ENCODE data around the gene DSCAM.
"Not testable (repeated sequence)": the region's sequence is repeated elsewhere in the genome, so short reads cannot be mapped to it uniquely, and the experiment has no call there.

The DSCAM gene, protein sequence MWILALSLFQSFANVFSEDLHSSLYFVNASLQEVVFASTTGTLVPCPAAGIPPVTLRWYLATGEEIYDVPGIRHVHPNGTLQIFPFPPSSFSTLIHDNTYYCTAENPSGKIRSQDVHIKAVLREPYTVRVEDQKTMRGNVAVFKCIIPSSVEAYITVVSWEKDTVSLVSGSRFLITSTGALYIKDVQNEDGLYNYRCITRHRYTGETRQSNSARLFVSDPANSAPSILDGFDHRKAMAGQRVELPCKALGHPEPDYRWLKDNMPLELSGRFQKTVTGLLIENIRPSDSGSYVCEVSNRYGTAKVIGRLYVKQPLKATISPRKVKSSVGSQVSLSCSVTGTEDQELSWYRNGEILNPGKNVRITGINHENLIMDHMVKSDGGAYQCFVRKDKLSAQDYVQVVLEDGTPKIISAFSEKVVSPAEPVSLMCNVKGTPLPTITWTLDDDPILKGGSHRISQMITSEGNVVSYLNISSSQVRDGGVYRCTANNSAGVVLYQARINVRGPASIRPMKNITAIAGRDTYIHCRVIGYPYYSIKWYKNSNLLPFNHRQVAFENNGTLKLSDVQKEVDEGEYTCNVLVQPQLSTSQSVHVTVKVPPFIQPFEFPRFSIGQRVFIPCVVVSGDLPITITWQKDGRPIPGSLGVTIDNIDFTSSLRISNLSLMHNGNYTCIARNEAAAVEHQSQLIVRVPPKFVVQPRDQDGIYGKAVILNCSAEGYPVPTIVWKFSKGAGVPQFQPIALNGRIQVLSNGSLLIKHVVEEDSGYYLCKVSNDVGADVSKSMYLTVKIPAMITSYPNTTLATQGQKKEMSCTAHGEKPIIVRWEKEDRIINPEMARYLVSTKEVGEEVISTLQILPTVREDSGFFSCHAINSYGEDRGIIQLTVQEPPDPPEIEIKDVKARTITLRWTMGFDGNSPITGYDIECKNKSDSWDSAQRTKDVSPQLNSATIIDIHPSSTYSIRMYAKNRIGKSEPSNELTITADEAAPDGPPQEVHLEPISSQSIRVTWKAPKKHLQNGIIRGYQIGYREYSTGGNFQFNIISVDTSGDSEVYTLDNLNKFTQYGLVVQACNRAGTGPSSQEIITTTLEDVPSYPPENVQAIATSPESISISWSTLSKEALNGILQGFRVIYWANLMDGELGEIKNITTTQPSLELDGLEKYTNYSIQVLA (N-terminal part only)

DNA sequence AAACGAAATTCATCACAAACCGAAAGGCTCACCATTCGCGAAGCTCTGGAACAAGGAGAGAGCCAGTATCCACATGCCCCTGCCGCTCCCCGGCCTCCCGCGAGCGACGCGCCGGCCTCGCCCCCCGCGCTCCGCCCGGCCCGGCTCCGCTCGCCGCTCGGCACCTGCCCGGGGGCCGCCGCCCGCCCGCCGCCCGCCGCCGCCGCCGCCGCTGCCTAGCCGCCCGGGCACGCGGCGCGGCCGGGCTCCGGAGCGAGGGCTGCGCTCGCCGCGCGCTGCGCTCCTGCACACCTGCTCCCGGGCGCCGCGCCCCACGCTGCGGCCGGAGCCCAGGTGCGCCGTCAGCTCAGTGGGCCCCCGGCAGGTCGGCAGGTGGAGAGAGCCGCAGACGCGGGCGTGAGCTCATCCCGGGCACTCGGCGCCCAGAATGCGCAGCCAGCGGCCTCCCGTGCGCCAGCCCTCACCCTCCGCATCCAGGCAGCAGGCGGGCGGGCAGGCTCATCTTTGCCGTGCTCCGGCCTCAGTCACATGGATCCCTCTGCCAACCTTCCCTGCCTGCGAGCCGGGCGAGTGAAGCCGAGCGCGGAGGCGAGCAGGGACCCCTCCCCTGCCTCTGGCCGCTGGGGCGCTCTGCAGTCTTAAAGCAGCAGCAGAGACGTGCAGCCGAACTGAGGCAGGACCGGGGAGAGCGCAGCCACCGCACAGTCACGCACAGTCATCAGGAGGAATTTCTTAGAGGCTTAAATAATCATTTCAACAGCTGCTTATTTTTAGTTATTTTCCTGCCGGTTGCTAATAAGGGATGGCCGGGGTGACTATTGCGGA lies at the start of gene DSCAM:
Gene DSCAM (minus strand): TSS at position 572 of the 825 bp plus-strand sequence. CDS start 497 bp downstream, at position 75.
- no peak for DNase-seq

DNA sequence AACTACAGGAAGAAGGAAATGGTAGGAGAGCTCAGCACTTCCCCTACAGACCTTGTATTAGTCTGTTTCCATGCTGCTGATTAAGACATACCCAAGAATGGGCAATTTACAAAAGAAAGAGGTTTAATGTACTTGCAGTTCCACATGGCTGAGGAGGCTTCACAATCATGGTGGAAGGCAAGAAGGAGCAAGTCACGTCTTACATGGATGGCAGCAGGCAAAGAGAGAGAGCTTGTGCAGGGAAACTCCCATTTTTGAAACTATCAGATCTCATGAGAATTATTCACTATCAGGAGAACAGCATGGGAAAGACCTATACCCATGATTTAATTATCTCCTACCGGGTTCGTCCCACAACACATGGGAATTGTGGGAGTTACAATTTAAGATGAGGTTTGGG lies 48.7 kb upstream of the DSCAM start:
- not testable (repeated sequence) for DNase-seq

DNA sequence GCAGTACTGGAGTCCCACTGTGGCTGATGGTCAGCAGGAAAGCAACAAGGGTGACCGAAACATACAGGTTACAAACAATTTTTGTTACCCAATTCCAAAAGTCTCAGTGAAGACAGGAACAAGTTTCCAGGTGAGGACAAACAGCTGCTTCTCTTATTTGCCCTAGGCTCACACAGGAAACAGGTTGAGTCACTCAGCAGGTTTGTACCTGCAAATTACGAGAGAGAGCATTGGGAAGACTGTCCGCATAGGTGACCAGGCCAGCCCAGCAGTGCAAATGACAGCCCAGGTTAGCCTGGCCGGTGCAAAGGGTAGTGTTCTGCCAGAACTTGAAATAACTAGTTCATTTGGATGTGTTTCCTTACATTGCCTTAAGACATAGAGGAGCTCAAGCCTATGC lies 40.0 kb upstream of the DSCAM start:
- DNase-seq = no peak

DNA sequence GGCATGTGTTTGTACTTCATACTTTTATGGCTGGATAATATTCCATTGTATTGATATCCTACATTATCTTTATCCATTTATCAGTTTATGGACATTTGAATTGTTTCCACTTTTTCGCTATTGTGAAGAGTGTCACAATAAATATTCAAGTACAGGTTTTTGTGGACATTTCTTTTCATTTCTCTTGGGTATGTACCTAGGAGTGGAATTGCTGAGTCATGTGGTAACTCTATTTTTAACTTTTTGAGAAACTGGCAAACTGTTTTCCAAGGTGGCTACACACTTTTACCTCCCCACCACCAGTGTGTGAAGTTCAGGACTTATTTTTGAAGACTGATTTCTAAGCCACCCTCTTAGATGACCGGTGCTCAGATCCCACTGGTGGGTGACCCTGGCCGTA lies 39.0 kb upstream of the DSCAM start:
- no peak for DNase-seq

DNA sequence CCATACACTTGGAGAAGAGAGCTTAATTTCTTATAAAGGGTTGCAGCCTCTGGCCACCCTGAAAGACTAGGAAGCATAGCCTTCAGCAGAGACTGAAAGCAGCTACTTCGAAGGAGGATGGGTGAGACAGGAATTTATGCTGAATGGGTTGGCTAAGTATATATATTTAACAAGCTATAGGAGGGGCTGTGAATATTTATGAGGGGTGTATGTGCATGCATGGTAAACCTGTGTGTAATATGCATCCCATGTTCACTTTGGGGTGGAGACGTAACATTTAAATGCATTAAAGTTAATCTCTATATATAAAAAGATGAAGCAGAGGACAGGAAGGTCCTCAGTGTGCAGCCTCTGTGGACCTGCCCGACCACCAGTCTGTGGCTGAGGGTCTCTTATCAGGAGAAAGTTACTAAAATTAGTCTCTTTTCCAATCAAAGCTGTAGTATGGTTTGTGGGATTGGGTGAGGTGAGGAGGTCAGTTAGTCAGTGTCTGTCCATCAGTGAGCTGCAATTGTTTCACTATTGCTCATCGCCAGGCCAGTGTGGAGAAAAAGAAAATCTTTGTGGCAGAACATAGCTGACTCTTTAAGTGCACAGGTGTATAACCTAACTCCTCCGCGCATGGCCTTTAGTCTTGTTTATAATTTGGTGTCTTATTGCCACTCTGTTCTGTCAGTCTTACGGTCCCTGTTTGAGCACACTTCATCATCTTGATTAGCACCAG lies 35.4 kb upstream of the DSCAM start:
- DNase-seq = no peak

DNA sequence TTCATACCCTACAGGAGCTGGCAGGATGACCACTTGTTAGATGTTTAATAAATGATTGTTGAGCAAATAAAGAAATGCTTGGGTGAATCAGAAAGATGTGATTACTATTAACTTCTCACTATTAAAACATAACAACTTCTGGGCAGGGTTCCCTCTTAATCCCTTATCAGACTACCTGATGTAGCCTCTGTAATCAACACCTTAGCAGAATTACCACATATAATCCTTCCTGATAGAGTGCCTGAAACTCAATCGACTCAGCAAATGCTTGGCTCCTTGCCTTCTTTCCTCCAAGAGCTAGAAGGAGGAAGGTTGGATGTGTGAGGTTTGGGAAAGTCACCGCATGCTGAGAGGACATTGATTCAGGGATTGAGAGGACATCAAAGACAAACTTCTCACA lies 34.8 kb upstream of the DSCAM start:
- DNase-seq = no peak

DNA sequence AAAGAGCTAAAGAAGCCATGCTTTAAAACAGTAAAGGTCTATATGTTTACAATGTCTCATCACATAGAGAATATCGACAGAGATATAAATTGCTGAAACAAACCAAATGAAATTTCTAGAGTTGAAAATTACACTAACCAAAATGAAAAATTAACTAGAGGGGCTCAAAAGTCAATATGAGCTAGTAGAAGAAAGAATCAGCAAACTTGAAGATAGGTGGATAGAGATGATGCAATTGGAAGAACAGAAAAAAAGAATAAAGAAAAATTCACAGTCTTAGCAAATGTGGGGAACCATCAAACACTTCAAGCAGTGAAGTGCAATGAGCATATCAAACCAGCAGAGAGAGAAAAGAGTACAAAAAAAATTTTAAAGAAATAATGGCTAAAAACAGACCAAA lies 24.1 kb upstream of the DSCAM start:
- no peak for DNase-seq

DNA sequence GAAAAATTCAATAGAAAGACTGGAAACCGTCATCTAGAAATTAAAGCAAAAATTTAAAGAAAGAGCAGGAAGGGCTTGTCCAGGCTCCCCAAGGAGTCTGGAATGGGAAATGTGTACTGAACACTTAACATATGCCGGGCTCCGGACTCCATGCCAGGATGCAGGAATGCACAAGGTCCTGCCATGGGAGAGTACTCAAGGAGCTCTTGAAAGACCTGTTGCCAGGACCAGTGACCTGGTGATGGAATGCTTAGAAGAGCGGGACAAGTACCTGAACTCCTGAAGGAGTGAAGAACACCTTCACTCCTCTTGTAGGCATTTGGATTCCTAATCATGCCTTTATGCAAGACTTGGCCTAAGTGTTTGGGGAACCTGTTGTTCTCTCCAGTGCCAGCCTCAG lies 16.9 kb upstream of the DSCAM start:
- no peak for DNase-seq

DNA sequence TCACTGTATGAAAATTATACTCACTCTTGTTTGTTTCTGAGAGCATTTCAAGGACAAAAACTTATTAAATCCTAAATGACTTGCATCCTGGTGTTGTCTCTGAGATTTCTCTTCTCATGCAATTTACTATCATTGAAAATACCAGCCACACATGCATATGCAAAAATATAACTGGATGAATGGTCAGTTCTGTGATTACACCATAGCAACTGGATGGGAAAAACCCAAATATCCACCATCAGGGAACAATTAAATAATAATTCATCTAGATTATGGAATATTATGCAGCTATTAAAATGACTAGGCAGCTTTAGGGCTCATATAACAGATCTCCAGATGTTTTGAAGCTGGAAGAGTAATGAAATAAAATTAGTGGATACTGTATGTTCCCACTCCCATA lies 11.6 kb upstream of the DSCAM start:
- DNase-seq = no peak

DNA sequence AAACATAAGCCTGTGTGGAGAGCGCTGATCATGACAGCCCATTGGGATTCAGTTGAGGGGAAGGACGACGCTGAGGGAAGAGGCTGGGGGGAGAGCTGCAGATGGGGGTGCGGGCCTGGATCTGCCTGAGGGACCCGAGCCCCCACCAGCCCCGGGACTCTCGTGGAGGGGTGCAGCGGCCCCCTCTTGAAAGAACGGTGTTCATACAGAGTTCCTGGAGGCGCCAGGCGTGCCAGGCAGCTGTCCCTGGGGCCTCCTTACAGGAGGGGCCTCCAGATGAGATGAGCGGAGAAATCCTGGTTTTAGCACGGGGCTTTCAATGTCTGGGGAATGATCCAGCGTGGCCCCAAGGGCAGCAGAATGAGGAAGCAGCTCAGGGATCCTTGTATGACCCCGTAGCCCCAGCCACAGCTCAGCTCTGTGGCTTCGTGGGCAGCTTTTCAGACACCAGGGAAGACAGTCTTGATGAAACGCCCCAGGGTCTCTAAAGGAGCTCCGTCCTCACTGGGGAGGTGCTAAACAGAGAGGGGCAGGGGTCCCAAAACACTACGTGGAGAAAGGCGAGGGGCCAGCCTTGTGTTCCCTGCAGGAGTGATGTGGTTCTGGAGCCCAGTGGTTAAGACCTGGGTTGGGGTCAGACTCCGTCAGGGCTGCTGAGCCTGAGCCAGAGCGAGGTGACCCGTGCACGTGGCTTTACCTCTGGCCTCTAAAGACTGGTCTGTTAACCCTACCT lies 7.2 kb upstream of the DSCAM start:
- no peak for DNase-seq

DNA sequence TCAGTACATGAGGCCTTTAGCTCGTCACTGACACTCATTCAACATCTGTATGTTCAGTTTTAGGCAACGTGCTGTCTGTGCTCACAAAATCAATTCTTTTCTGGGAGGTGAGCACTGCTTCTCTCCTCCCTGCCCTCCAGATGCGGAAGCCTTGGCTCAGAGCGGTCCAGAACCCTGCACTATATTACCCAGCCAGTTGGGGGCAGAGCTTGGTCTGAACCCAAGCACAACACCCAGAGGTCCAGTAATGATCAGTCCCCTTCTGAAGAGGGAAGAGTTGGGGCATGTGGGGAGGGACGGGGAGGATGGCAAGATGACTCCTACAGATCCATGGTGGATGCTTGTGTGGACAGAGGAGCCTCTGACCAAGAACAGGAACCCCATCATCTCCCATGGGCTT lies 5.6 kb upstream of the DSCAM start:
- no peak for DNase-seq

DNA sequence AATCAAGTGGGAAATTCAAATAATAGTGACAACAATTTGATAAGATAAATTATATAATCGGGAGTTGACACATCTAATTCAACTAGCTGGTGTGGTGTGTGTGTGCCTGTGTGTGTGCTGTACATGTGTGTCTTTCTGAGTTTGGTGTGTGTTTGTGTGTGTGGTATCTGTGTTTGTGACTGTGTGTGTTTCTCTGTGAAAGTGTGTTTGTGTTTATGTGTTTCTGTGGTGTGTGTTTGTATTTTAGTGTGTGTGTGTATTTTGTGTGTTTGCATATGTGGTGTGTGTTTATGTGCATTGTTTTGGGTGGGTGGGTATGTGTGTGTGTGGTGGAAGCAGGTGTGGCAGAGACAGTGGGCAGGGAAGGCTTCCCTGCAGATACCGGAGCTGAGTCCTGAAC lies 4.8 kb upstream of the DSCAM start:
- no peak for DNase-seq

DNA sequence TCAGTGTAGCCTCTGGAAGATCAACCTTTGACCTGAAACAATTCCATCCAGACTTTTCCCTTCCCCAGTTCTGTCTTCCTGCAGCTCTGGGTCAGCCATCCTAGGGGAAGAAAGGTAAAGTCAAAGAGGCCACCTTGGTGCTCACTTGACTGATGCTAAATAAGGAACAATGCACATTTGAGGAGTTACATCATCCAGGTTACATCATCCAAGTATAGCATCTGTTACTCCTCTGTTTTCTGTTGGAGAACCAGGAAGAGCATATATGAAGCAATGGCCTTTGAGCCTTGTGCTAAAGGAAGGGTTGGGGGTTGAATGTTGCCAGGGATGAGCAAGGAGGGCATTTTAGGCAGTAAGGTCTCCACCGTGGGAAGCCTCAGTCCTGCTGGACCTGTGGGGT lies 3.1 kb upstream of the DSCAM start:
- no peak for DNase-seq

DNA sequence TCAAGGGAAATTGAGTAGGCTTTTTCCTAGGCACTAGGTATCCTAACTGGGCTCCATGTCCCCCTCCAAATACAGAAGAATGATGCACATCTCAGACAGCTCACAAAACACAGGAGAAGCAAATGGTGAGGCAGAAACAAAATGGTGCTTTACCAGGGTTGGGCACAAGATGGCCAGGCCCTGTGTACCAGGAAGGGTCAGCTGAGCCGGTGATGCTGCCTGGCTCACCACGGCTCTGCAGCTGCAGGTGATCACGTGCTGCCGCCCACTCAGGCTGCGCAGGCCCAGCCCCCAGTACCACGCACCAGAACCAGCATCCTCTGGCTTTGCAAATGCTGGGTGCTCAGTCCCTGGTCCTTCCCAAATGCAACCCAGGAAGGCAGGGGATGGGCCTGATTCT lies 993 bp upstream of the DSCAM start:
- DNase-seq = no peak

DNA sequence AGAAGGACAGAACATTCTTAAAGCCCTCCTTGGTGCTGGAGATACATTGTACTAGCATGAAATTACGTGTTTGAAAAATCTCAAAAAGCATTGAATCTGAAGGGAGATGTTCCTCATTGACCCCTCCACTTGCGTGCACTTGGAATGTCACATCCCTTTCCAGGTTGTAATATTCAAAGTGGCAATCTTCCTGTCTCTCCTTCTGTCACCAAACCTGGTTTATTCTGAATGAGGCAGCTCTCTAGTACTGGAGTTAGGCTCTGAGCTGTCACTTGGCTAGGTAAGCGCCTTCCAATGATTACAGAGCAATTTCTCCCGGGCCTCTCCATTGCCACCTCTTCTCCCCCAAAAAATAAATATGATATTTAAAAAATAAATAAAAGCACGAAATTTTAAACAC lies 855 bp downstream of the DSCAM start:
- DNase-seq = no peak

DNA sequence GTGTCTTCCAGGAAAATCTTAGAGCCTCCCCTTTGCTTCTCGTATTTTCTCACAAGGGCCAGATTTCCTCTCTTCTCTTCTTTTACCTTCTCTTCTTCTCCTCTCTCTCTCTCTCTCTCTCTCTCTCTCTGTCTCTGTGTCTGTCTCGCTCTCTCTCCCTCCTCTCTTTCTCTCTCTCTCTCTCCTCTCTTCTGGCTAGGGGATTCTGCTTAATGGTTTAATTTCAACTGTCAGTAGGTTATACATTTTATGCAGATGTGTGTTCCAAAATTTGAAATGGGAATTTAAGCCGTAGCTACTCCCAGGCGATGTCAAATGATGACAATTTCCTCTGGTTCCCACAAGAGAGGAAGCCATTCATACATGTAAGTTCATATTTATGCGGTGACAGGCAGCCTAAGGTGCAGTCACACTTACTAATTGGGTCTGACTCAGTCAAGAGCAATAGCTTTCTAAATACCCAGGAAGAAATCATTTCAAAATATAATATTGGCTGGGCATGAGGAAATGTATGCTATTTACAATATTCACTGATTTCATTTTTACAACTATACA lies 1.4 kb downstream of the DSCAM start:
- DNase-seq = no peak

DNA sequence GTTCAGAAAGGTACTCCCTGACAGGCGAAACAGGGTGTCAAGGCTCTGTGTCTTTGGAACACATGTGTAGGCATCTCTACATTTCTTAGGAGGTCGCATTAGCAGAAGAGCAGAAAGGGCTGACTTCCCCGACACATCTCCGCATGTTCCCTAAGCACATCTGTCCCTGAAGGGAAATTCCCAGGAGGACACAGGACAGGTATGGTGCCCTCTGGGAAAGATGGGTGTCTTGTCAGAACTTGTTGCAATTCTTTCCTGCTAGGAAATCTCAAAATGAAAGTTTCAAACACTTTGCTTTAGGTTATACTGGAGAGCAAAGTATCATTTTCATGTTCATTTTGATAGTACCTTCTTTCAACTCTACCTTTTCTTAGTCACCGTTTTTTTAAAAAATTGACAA lies 2.0 kb downstream of the DSCAM start:
- DNase-seq = no peak

DNA sequence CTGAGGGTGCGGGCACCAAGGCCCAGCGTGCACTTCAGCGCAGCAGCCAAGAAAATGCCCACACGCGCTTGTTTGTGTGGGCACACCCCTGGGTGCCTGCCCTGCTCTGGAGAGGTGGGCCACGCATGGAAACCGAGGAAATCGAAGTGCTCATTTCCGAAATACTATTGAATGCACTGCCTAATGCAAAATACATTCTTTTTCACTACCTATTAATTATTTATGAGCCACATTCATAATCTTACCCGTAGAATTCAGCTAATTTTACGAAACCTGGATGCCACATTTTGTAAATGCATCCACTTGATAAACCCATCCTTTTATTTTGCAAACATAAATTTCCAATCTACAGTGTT lies 4.8 kb downstream of the DSCAM start:
- no peak for DNase-seq

DNA sequence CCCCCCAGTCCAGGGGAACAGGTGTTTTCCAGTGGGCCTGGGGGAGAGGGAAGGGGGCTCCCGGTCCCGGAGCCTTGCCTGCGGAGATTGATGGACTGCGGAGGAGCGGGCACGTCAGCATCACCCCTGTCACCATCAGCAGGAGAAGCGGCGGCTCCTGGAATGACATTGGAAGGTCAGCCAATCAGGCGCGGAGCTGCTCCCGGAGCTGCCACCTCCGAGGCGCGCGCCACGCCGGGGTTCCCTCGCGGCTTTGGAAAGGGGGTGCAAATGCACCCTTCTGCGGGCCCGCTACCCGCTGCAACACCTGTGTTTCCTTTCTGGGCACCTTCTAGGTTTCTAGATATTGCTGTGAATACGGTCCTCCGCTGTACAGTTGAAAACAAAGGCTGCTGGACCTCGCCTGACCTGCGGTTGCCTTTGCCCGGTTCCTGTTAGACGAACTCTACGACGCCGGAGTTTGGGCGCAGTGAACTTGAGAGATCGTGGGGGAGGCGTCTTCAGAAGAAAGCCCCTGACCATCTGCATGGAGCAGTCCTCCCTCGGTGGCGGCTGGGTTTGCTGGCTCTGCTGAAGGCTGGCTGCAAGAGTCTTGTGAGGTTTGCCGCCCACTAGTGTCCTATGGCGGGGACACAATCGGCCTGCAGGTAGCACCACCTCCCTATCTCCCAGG lies 5.3 kb downstream of the DSCAM start:
- DNase-seq = no peak

DNA sequence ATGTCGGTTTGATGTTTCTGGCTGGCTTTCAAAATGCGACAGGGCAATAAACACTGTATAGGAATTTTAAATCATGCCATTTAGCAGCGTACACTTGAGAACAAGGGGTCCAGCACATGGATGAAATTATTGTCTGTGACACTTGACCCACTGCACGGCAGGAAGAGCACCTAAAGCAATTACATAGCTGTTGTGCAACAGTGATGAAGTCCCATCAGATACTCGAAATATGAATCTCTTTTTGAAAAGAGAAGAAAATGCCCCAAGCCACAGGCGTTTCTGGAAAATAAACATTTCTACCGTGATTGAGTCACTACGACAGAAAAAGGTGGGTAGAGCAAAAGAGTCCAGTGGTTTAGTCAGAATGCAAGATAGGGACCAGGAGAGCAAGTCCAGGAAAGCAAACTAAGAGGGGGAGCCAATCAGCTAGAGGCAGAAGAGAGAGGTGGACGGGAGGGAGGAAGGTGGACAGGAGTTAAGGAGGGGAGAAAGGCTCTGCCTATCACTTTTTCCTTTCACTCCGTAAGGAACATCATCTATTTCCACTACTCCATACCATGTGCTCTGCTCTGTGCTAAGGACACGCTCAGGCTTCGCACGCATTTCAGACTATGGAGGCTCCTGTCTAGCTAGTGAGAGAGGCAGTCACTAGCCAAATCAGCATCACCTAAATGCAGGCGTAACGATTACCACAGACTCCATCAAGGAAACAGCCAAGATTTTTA lies 6.4 kb downstream of the DSCAM start:
- no peak for DNase-seq

Data from CD4-positive, alpha-beta T cell treated with Interferon alpha-2 for 1 hour (primary cell).